ENCODE results near the gene IFT52.
"Not testable (repeated sequence)": the region's sequence is repeated elsewhere in the genome, so short reads cannot be mapped to it uniquely, and the experiment has no call there.

IFT52 gene

DNA sequence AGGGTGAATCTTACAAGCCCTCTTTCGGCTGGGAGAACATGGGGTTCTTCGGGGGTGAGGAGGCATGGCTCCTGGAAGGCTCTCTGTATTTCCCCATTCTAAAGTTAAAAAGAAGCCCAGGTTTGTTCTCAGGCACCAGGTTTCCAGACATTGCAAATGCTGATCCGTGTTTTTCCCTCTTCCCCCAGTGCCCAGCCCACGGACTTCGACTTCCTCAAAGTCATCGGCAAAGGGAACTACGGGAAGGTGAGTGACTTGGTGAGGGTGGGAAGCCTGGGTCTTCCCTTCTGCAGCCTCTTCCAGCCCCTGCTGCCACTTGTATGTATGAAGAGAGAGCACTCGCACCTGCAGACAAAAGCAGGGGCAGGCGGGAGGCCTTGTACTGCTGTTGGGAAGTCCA lies 23.3 kb upstream of the IFT52 start:
- in situ Hi-C loops (cut with HindIII; ENCODE audit: low sequenced_read_pairs): no loop called here

DNA sequence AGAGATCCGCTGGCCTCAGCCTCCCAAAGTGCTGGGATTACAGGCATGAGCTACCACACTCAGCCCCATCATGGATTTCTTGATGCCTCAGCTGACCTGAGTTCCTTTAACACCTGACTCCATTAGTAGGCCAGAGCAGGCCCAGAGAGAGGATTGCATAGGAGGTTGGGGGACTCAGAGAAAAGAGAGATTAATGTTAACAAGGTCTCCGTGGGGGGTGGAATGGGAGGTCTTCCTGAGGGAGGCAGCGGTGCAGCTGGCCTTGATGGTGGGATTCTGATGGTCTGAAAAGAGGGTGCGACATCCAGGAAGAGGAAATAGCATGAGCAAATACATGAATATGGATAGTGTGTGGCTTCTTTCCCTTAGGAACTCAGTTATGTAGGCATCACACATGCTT lies 22.0 kb upstream of the IFT52 start:
- in situ Hi-C loops (cut with HindIII; ENCODE audit: low sequenced_read_pairs): no loop called here

DNA sequence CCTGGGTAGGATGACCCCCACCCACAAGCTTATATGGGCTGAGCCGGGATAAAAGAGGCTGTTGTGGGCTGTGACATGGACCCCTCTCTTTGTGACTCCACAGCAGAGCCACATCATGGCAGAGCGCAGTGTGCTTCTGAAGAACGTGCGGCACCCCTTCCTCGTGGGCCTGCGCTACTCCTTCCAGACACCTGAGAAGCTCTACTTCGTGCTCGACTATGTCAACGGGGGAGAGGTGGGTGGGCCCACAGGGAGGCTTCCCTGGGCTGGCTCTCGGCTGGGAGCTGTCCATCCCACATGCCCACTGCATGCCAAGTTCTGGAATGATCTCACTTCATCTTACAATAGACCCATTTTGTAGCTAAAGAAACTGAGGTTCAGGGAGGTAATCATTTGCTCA lies 21.5 kb upstream of the IFT52 start:
- in situ Hi-C loops (cut with HindIII; ENCODE audit: low sequenced_read_pairs): no loop called here

DNA sequence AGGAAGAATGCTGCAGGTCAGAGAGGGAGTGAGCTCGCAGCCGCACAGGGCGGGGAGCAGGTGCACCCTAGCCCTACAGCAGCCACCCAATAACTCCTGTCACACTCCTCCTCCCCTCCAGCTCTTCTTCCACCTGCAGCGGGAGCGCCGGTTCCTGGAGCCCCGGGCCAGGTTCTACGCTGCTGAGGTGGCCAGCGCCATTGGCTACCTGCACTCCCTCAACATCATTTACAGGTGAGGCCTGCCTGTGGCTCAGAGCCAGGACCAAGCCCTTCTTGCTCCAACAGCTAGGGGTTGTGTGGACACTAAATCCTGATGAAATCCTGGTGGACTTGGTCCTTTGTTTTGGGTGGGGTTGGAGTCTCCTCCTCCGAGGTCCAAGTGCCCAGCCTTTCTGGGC lies 20.2 kb upstream of the IFT52 start:
- in situ Hi-C loops (cut with HindIII; ENCODE audit: low sequenced_read_pairs): no loop called here

DNA sequence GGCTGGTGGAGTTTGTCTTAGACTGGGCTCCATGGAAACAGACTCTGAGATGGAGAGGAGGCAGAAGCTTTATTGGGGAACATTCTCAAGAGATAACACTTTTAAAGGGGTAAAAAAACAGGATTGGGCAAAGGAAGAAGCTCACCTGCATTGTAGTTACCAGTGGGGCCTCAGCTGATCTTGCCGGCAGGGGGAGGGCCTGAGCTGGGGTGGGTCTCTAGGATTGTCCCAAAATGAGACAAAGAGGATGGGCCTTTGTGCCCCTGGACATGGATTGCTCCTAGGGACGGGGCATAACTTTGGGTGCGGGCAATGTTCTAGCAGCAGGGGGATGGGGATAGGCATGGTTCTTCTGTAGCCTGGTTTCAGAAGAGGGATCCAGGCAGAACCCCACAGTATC lies 19.4 kb upstream of the IFT52 start:
- in situ Hi-C loops (cut with HindIII; ENCODE audit: low sequenced_read_pairs): no loop called here

DNA sequence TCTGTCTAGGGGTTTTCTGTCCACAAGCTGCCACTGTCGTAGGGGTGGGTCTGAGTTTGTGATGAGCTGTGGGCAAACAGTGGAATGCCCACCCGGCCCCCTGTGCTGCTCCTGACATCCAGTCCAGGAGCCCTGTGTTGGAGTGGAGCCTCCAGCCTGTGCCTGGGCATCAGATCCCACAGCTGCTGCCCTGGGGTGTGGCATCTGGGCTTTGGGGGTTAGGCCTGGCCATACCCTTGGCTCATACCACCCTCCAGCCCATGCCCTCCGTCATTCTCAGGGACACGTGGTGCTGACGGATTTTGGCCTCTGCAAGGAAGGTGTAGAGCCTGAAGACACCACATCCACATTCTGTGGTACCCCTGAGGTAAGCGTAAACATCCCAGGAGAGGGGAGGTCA lies 19.0 kb upstream of the IFT52 start:
- in situ Hi-C loops (cut with HindIII; ENCODE audit: low sequenced_read_pairs): no loop called here

DNA sequence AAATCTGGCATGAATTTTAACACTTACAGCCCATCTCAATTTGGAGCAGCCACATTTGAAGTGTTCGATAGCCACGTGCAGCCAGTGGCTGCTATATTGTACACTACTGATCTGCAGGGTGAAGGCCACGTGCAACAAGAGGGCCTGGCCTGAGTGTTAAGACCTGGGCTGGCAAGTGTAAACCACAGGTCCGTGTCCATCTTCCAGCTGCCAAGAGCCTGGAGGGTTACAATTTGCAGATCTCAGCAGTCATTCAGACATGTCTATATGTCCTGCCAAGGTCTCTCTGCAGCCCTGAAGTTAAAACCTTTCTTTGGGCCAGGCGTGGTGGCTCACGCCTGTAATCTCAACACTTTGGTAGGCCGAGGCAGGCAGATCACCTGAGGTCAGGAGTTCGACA lies 17.8 kb upstream of the IFT52 start:
- in situ Hi-C loops (cut with HindIII; ENCODE audit: low sequenced_read_pairs): no loop called here

DNA sequence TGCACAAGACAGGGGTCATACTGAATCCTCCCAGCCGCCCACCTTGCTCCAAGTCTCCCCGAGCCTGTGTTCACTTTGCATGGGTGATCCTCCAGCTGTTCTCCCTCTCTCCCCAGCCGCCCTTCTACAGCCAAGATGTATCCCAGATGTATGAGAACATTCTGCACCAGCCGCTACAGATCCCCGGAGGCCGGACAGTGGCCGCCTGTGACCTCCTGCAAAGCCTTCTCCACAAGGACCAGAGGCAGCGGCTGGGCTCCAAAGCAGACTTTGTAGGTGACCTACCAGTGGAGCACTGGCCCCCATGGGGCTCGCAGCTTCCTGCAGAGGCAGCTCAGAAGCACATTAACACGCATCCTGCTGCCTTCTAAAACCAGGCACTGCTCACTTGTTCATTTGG lies 14.6 kb upstream of the IFT52 start:
- in situ Hi-C loops (cut with HindIII; ENCODE audit: low sequenced_read_pairs): no loop called here

DNA sequence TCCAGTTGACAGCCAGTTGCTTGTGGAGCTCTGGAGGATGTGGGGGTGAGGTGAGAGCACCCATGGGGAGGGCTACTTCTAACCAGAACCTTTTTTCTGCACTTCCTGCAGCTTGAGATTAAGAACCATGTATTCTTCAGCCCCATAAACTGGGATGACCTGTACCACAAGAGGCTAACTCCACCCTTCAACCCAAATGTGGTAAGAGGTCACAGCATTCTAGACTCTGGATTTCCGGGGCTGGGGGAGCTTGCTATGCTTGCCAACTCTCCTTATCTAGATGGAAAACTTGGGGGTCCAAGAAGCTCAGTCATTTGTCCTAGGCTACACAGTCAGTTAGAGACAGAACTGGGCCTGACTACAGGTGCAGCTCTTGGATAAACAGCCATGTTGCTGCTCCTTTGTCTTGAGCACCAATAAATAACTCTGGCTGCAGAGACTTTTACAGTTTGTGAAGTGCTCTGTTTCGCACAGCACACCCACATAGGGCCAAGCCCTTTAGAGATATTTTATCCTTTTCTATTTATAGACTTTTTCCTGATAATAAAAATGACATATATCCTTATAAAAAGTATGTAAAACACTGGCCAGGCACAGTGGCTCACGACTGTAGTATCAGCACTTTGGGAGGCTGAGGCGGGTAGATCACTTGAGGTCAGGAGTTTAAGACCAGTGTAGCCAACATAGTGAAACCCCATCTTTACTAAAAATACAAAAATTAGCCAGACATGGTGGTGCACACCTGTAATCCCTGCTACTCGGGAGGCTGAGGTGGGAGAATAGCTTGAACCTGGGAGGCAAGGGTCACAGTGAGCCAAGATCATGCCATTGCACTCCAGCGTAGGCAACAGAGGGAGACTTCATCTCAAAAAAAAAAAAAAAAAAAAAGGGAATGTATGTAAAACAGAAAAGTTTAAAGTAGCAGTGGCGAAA lies 10.6 kb upstream of the IFT52 start:
- in situ Hi-C loops (cut with HindIII; ENCODE audit: low sequenced_read_pairs): no loop called here

DNA sequence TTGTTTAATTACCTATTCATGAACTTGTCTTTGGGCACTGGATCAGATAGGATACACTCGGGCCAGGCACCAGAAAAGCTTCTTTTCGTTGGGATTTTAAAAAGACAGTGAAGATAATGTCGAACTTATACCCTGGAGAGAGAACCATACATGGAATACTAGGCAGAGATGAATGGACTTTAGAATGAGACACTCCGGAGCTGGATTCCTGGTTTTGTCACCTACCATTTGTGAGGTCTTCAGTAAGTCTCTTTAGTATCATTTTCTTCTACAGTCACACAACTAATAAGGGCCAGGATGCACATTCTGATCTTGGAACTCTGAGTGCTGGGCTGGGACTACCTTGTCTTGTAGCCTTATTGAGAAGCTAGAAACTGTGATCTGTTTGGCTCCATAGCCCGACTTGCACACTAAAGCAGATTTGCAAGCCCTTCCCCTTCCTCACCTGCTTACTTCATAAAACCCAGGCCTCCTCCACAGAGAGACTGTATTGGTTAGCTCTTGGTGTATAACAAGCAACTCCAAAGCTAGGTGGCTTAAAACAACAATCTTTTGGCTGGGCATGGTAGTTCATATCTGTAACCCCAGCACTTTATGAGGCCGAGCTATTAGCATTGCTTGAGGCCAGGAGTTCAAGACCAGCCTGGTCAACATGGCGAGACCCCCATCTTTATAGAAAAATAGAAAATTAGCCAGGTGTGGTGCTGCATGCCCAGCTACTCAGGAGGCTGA lies 7.4 kb upstream of the IFT52 start:
- in situ Hi-C loops (cut with HindIII; ENCODE audit: low sequenced_read_pairs): no loop called here

DNA sequence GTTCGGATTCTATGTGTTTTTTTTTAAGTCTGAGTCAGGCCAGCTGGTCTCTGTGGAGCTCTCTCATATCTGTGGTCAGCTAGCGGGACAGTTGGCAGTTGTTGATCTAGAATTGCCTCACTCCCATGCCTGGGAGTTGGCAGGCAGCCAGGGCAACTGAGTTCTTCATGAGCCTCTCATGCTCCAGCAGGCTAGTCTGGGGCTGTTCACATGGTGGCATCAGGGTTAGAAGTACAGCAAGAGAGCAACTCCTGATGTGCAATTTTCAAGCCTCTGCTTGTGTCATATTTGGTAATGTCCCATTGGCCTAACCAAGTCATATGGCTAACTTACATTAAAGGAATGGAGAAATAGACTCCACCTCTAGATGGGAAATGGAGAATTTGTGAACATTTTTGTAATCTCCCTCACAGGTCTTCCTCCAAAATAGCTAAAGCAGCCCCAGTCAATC lies 6.7 kb upstream of the IFT52 start:
- in situ Hi-C loops (cut with HindIII; ENCODE audit: low sequenced_read_pairs): no loop called here

DNA sequence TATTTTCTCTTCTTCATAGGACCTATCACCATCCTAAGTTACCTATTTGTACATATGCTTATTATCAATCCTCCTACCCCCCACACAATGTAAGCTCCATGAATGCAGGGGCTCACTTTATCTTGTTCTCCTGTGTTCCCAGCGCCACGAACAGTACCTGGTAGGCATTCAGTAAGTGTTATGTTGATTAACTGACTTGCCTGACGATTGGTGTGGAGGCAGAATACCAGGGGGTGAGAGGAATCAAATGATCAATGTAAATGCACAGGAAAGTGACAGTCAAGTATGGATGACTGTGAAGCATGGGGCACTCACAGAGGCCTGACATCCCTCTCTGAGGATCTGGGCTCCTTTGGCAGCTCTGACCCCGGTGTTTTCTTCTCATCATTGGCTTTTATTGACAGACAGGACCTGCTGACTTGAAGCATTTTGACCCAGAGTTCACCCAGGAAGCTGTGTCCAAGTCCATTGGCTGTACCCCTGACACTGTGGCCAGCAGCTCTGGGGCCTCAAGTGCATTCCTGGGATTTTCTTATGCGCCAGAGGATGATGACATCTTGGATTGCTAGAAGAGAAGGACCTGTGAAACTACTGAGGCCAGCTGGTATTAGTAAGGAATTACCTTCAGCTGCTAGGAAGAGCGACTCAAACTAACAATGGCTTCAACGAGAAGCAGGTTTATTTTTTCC lies 6.1 kb upstream of the IFT52 start:
- in situ Hi-C loops (cut with HindIII; ENCODE audit: low sequenced_read_pairs): no loop called here

DNA sequence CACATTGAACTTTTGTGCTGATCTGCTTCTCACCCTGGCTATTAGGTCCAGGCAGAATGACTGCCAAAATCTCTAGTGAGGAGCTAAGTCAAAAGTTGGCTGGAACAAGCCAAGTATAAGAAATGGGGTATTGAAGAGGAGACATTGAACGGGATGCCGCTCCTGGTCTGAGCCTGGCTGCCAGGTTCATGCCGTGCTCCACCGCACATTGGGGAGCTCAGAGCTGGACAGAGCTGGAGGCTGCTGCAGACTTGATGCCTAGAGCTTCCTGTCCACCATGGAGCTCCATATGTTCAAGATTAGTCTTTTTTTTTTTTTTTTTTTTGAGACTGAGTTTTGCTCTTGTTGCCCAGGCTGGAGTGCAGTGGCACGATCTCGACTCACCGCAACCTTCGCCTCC lies 4.1 kb upstream of the IFT52 start:
- in situ Hi-C loops (cut with HindIII; ENCODE audit: low sequenced_read_pairs): no loop called here

DNA sequence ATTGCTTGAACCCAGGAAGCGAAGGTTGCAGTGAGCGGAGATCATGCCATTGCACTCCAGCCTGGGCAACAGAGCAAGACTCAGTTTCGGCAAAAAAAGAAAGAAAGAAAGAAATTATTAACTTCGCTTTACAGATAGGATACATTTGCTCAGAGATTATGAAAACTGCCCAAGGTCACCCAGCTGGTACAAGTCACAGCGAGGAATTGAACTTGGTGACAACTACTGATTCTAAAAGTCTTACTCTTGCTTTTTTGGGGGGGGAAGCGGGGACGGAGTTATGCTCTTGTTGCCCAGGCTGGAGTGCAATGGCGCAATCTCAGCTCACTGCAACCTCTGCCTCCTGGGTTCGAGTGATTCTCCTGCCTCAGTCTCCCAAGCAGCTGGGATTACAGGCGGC lies 2.2 kb upstream of the IFT52 start:
- in situ Hi-C loops (cut with HindIII; ENCODE audit: low sequenced_read_pairs): not testable (repeated sequence)

DNA sequence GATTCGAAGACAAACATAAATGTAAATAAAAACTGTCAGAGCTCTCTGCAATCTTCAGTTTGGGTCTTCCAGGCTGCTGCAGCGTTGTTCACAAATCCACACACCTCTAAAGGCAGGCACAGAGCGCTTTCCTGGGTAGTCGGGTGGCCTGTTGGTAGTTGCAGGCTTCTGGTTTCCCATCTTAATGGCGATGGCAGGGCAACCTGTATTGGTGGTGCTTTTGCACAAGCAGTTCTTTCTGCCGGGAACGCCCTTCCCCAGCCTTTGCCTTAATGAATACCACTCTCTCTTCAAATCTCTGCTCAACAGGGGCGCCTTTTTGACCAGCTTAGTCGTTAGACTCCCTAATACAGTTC lies 723 bp upstream of the IFT52 start:
- in situ Hi-C loops (cut with HindIII; ENCODE audit: low sequenced_read_pairs): no loop called here

DNA sequence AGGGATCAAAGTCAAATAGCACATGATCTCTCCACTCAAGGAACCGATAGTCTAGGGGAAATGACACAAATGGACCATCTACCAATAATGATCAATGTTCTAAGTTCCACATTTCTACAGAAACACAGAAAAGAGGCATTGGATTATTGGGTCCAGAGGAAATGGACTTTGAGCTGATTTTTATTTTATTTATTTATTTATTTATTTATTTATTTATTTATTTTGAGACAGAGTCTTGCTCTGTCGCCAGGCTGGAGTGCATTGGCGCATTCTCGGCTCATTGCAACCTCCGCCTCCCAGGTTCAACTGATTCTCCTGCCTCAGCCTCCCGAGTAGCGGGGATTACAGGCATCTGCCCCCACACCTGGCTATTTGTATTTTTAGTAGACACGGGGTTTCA lies 11.2 kb downstream of the IFT52 start:
- in situ Hi-C loops (cut with HindIII; ENCODE audit: low sequenced_read_pairs): not testable (repeated sequence)

DNA sequence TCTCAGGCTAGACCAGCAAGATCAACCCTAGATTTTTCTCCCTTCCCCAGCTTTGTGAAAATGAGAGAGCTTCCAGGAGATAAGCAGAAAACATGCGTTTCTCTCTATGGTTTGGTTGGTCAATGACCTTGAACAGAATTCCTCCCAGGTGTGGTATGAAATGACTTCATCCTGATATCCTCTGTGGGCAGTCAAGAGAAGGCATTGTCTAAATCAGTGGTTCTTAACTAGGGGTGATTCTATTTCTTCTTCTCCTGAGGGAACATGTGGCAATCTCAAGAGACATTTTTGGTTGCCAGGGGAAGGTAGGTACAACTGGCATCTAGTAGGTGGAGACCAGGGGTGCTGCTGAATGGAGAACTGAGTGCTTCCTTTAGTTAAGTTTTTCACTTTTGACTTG lies 12.4 kb downstream of the IFT52 start:
- in situ Hi-C loops (cut with HindIII; ENCODE audit: low sequenced_read_pairs): no loop called here

DNA sequence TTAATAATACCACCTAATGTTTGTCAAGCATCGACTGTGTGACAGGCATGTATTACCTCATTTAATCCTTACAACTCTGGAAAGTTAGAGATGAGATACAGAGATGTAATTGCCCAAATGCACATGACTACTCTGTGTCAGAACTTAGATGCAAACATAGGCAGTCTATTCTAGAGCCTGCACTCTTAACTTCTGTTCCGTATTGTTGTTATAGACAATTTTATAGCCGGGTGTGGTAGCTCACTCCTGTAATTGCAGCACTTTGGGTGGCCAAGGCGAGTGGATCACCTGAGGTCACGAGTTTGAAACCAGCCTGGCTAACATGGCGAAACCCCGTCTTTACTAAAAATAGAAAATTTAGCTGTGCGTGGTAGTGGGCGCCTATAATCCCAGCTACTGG lies 15.0 kb downstream of the IFT52 start:
- in situ Hi-C loops (cut with HindIII; ENCODE audit: low sequenced_read_pairs): no loop called here

DNA sequence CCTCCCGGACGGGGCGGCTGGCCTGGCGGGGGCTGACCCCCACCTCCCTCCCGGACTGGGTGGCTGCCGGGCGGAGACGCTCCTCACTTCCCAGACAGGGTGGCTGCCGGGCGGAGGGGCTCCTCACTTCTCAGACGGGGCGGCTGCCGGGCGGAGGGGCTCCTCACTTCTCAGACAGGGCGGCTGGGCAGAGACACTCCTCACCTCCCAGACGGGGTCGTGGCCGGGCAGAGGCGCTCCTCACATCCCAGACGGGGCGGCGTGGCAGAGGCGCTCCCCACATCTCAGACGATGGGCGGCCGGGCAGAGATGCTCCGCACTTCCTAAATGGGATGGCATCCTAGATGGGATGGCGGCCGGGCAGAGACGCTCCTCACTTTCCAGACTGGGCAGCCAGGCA lies 16.5 kb downstream of the IFT52 start:
- in situ Hi-C loops (cut with HindIII; ENCODE audit: low sequenced_read_pairs): not testable (repeated sequence)

DNA sequence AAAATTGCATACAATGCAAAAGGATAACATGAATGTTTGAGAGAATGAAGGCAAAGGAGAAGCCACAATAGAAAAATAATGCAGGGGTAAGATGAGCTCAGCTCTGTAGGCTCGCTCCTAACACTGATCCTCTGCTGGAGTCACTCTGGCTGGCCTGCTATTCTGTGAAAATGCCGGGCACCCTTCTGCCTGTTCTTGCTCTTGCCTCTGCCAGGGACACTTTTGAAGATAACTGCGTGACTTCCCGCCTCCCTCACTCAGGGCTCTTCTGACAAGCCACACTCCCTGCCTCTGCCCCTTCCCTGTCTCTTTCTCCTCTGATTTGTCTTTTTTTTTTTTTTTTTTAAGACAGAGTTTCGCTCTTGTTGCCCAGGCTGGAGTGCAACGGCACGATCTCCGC lies 40.9 kb downstream of the IFT52 start:
- in situ Hi-C loops (cut with HindIII; ENCODE audit: low sequenced_read_pairs): no loop called here

DNA sequence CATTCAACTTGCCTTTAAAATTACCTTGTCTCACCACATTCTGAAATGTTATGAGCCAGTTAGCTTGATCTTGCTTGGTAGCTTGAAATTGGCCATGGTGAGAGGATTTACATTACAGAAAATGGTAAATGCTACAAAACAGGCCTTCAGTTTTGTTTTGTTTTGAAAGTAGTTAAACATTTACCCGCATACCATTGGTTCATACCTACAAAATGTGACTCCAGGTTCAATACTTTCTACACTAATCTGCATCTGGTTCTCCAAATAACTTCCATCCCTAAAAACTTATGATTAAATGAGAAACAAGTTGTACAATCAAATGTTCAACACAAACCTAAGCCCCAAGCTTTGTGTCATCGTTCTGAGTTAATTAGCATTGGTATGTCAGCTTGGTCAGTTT lies 45.7 kb downstream of the IFT52 start:
- in situ Hi-C loops (cut with HindIII; ENCODE audit: low sequenced_read_pairs): no loop called here

DNA sequence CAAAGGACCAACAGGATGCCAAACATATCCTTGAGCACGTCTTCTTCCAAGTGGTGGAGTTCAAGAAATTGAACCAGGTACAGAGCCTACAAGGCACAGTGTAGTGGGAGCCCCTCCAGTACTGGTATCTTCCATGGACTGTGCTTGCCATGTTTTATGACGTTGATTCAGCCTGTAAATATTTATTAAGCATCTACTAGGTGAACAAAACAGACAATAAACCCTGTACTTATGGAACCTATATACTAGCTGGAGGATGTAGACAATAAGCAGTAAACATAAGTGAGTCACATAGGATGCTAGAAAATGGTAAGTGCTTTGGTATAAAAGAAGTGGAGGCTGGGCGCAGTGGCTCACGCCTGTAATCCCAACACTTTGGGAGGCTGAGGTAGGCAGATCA lies 51.8 kb downstream of the IFT52 start:
- in situ Hi-C loops (cut with HindIII; ENCODE audit: low sequenced_read_pairs): no loop called here
